ENCODE data around the gene SEMA4D. TPM values are rescaled to one million over a fixed set of nuclear protein-coding genes. Genes with fewer than 3 reads are reported as not detected.

Gene SEMA4D
- polyA plus RNA-seq, 1 experiment, result 0.50 TPM

GRCh38 chr9:89444274-89444673 is 53.6 kb downstream of the SEMA4D start:
- no peak for DNase-seq (ENCODE audit: low read depth)
- no peak for TF ChIP-seq CTCF (IDR thresholded peaks at IDR 0.05; ENCODE audit: insufficient read depth, low read depth, low read length)
- Histone ChIP-seq H3K27me3 (ENCODE audit: control insufficient read depth, insufficient read depth, low read length) (no peaks in the 10 kb centered on the region), H3K4me3 (ENCODE audit: low read depth, low read length) (no peak overlapping the region), H3K36me3 (ENCODE audit: control insufficient read depth, insufficient read depth, low read length) (no peaks in the 10 kb centered on the region)
- ChIA-PET POLR2A (no interaction called here), CTCF (interaction anchor here (0.7 kb wide), 1 partner anchor 105 kb away, joined by 3 read pairs; no protein-coding TSS in a partner anchor)

- ChIA-PET CTCF (interaction anchor here (0.7 kb wide), 1 partner anchor 106 kb away, joined by 3 read pairs; no protein-coding TSS in a partner anchor), POLR2A (no interaction called here)
- Histone ChIP-seq H3K27me3 (ENCODE audit: control insufficient read depth, insufficient read depth, low read length) (no peaks in the 10 kb centered on the region), H3K4me3 (ENCODE audit: low read depth, low read length) (no peak overlapping the region), H3K36me3 (ENCODE audit: control insufficient read depth, insufficient read depth, low read length) (no peaks in the 10 kb centered on the region)
- DNase-seq (ENCODE audit: low read depth), result no peak
- TF ChIP-seq CTCF (IDR thresholded peaks at IDR 0.05; ENCODE audit: insufficient read depth, low read depth, low read length), result no peak
These were observed 54.7 kb downstream of the SEMA4D start for GRCh38 chr9:89442981-89443814.

GRCh38 chr9:89442501-89442978 is 55.4 kb downstream of the SEMA4D start:
- CTCF ChIA-PET, result interaction anchor here (0.6 kb wide), 1 partner anchor 159 kb away, joined by 3 read pairs; no protein-coding TSS in a partner anchor
- TF ChIP-seq CTCF (IDR thresholded peaks at IDR 0.05; ENCODE audit: insufficient read depth, low read depth, low read length), result no peak

GRCh38 chr9:89441986-89442385 is 55.9 kb downstream of the SEMA4D start:
- no peak for TF ChIP-seq CTCF (IDR thresholded peaks at IDR 0.05; ENCODE audit: insufficient read depth, low read depth, low read length)
- H3K36me3 ChIP-seq (ENCODE audit: control insufficient read depth, insufficient read depth, low read length), result no peaks in the 10 kb centered on the region
- POLR2A ChIA-PET, result no interaction called here
- CTCF ChIA-PET, result interaction anchor here (0.6 kb wide), 1 partner anchor 159 kb away, joined by 3 read pairs; no protein-coding TSS in a partner anchor
- H3K27me3 ChIP-seq (ENCODE audit: control insufficient read depth, insufficient read depth, low read length), result no peaks in the 10 kb centered on the region
- DNase-seq (ENCODE audit: low read depth), result no peak
- H3K4me3 ChIP-seq (ENCODE audit: low read depth, low read length), result no peak overlapping the region

More at GRCh38 chr9:89442501-89442978, 55.4 kb downstream of the SEMA4D start:
- Histone ChIP-seq H3K27me3 (ENCODE audit: control insufficient read depth, insufficient read depth, low read length) (no peaks in the 10 kb centered on the region), H3K36me3 (ENCODE audit: control insufficient read depth, insufficient read depth, low read length) (no peaks in the 10 kb centered on the region), H3K4me3 (ENCODE audit: low read depth, low read length) (no peak overlapping the region)
- DNase-seq (ENCODE audit: low read depth), result no peak
- POLR2A ChIA-PET, result no interaction called here

GRCh38 chr9:89441655-89441970 is 56.3 kb downstream of the SEMA4D start:
- DNase-seq (ENCODE audit: low read depth), result no peak
- TF ChIP-seq CTCF (IDR thresholded peaks at IDR 0.05; ENCODE audit: insufficient read depth, low read depth, low read length), result no peak
- Histone ChIP-seq H3K36me3 (ENCODE audit: control insufficient read depth, insufficient read depth, low read length) (no peaks in the 10 kb centered on the region), H3K27me3 (ENCODE audit: control insufficient read depth, insufficient read depth, low read length) (no peaks in the 10 kb centered on the region), H3K4me3 (ENCODE audit: low read depth, low read length) (no peak overlapping the region)
- ChIA-PET POLR2A (no interaction called here), CTCF (no interaction called here)

All from BJ (cell line).